ENCODE results near the gene LRRC45. TPM values are rescaled to one million over a fixed set of nuclear protein-coding genes. Genes with fewer than 3 reads are reported as not detected.

Gene LRRC45
- polyA plus RNA-seq, 2 donors: 10.6 to 17.2 TPM

DNA sequence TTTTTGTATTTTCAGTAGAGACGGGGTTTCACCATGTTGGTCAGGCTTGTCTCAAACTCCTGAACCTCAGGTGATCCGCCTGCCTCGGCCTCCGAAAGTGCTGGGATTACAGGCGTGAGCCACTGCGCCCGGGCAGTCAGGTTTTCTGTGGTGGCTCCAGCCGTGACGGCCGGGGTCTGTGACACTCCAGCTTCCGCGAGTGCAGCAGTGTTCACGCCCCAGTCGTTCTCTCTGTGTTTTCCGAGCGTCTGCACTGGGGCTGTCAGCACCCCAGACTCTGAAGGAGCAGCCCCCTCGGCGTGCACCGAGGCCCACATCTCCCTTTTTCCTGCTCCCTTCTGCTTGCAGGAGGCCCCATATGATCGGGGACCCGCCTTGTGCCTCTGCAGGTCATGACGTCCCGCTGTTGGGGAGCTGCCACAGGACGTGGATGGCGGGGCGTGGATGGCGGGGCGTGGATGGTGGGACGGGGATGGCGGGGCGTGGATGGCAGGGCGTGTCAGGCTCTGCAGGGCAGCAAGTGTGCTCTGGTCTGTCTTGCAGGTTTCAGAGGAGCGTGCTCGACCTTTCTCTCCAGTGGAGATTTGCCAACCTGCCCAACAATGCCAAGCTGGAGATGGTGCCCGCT lies 40.0 kb upstream of the LRRC45 start:
- Histone ChIP-seq H3K27ac (ENCODE audit: low read depth in 2 of 2, low read length in 1 of 2) (no peak overlapping the region), H3K4me1 (ENCODE audit: control insufficient read depth in 2 of 2, insufficient read depth in 2 of 2, low read length in 1 of 2) (peaks cover 3 to 10% of the 10 kb centered on the region in 2 donors), H3K27me3 (ENCODE audit: control insufficient read depth in 1 of 2, insufficient read depth in 2 of 2, low read length in 2 of 2) (no peaks in the 10 kb centered on the region), H3K4me3 (ENCODE audit: low read depth in 1 of 2, low read length in 2 of 2) (no peak overlapping the region), H3K9me3 (ENCODE audit: control insufficient read depth in 2 of 2, insufficient read depth in 1 of 2, low read depth in 1 of 2, low read length in 1 of 2) (no peaks in the 10 kb centered on the region), H3K36me3 (ENCODE audit: control insufficient read depth in 2 of 2, insufficient read depth in 2 of 2, low read length in 1 of 2) (peaks cover 5 to 19% of the 10 kb centered on the region in 2 donors)
- WGBS, 2 donors: 84 to 89% methylated on average over 35 of the region's 35 CpGs

DNA sequence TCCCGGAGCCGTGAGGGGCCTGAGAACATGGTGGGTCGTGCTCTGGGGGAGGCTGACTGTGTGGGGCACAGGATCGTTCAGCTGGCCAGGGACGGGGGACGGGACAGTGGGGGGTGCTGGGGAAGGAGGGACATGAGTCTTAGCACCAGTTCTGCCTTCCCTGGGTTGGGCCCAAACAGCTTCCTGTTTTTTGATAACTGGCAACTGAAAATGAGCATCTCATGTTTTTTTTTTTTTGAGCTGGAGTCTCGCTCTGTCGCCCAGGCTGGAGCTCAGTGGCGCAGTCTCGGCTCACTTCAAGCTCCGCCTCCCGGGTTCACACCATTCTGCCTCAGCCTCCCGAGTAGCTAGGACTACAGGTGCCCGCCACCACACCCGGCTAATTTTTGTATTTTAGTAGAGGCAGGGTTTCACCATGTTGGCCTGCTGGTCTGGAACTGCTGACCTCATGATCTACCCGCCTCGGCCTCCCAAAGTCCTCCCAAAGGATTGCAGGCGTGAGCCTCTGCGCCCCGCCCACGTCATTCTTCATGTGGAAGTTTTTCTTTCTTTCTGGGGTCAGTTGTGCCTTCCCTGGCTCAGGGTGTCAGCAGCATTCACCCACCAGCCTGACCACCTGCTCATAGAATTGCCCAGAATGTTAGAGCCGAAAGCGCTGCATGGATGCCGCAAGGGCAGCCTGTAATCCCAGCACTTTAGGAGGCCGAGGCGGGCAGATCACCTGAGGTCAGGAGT lies 39.3 kb upstream of the LRRC45 start:
- peaks cover 5 to 19% of the 10 kb centered on the region in 2 donors for H3K36me3 ChIP-seq (ENCODE audit: control insufficient read depth in 2 of 2, insufficient read depth in 2 of 2, low read length in 1 of 2)
- no peak overlapping the region for H3K4me3 ChIP-seq (ENCODE audit: low read depth in 1 of 2, low read length in 2 of 2)
- H3K27me3 ChIP-seq (ENCODE audit: control insufficient read depth in 1 of 2, insufficient read depth in 2 of 2, low read length in 2 of 2): no peaks in the 10 kb centered on the region
- no peaks in the 10 kb centered on the region for H3K9me3 ChIP-seq (ENCODE audit: control insufficient read depth in 2 of 2, insufficient read depth in 1 of 2, low read depth in 1 of 2, low read length in 1 of 2)
- H3K27ac ChIP-seq (ENCODE audit: low read depth in 2 of 2, low read length in 1 of 2): no peak overlapping the region
- 95% methylated on average over 26 of the region's 26 CpGs for WGBS, 2 donors
- peaks cover 0 to 6% of the 10 kb centered on the region in 2 donors for H3K4me1 ChIP-seq (ENCODE audit: control insufficient read depth in 2 of 2, insufficient read depth in 2 of 2, low read length in 1 of 2)

DNA sequence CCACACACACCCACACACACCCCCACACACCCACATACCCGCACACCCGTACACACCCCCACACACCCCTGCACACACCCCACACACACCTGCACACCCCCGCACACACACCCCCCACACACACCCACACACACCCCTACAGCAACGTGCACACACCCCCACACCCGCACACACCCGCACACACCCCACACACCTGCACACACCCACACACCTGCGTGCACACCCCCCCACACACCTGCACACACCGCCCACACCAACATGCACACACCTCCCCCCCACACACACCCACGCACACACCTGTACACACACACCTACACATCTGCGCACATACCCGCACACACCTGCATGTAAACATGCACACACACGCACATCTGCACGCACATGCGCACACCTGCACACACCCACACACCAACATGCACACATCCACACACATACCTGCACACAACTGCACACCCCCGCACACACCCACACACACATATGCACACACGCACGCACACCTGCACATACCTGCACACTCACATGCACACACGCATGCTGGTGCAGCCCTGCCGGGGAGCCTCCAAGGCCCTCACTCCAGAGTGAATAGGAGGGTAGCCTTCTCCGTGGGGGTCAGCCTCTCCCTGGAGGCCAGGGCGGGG lies 38.2 kb upstream of the LRRC45 start:
- Histone ChIP-seq H3K4me1 (ENCODE audit: control insufficient read depth in 2 of 2, insufficient read depth in 2 of 2, low read length in 1 of 2) (peaks cover 0 to 4% of the 10 kb centered on the region in 2 donors), H3K9me3 (ENCODE audit: control insufficient read depth in 2 of 2, insufficient read depth in 1 of 2, low read depth in 1 of 2, low read length in 1 of 2) (no peaks in the 10 kb centered on the region), H3K4me3 (ENCODE audit: low read depth in 1 of 2, low read length in 2 of 2) (no peak overlapping the region), H3K27ac (ENCODE audit: low read depth in 2 of 2, low read length in 1 of 2) (no peak overlapping the region), H3K36me3 (ENCODE audit: control insufficient read depth in 2 of 2, insufficient read depth in 2 of 2, low read length in 1 of 2) (peaks cover 8 to 19% of the 10 kb centered on the region in 2 donors), H3K27me3 (ENCODE audit: control insufficient read depth in 1 of 2, insufficient read depth in 2 of 2, low read length in 2 of 2) (no peaks in the 10 kb centered on the region)
- 87 to 90% methylated on average over 21 of the region's 21 CpGs for WGBS, 2 donors

DNA sequence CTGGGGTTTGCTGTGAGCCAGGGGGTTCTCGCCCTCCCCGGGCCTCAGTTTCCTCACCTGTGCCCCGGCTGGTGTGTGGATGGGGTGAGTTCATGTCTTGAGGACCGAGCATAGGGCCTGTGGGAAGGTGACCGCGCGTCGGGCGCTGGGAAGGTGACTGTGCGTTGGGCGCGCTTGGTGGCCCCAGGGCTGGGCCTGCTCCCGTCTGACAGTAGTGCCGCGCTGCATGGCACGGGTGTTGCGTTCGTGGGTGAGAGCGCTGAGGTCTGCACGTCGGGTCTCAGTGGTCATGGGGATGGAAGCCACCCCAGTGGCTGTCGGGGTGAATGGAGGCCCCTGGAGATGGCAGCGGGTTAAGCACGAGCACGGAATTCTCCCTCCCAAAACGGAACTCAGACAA lies 36.5 kb upstream of the LRRC45 start:
- H3K36me3 ChIP-seq (ENCODE audit: control insufficient read depth in 2 of 2, insufficient read depth in 2 of 2, low read length in 1 of 2): peaks cover 8 to 19% of the 10 kb centered on the region in 2 donors
- no peaks in the 10 kb centered on the region for H3K9me3 ChIP-seq (ENCODE audit: control insufficient read depth in 2 of 2, insufficient read depth in 1 of 2, low read depth in 1 of 2, low read length in 1 of 2)
- H3K27ac ChIP-seq (ENCODE audit: low read depth in 2 of 2, low read length in 1 of 2): no peak overlapping the region
- no peak overlapping the region for H3K4me3 ChIP-seq (ENCODE audit: low read depth in 1 of 2, low read length in 2 of 2)
- WGBS, 2 donors: 95 to 96% methylated on average over 26 of the region's 26 CpGs
- H3K27me3 ChIP-seq (ENCODE audit: control insufficient read depth in 1 of 2, insufficient read depth in 2 of 2, low read length in 2 of 2): no peaks in the 10 kb centered on the region
- peaks cover 0 to 13% of the 10 kb centered on the region in 2 donors for H3K4me1 ChIP-seq (ENCODE audit: control insufficient read depth in 2 of 2, insufficient read depth in 2 of 2, low read length in 1 of 2)

DNA sequence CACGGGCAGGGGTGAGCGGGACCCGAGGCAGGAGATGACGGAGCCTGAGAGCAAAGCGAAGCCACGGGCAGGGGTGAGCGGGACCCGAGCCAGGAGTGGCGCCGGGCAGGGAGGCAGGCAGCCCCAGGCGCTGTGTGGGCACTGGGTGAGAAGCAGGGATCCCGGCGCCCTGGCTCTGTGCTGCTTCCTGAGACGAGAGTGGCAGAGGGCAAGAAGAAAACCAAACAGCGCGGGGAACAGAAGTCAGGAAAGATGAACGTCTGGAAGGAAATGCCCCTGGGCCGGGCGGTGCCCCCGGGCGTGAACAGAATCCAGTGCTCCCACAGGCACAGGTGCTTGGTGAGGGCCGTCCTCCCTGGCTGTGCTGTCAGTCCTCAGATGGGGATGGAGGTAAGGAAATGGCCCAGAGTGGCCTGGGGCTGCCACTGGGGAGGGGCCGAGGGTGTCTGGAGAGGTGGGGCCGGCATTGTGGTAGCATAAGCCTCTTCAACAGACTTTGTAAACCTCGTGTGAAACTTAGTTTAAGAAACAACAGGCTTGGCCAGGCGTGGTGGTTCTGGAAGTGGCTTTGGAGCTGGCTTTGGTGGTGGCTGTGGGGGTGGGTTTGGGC lies 35.8 kb upstream of the LRRC45 start:
- H3K36me3 ChIP-seq (ENCODE audit: control insufficient read depth in 2 of 2, insufficient read depth in 2 of 2, low read length in 1 of 2): peaks cover 8 to 19% of the 10 kb centered on the region in 2 donors
- 79 to 81% methylated on average over 26 of the region's 26 CpGs for WGBS, 2 donors
- peaks cover 4 to 16% of the 10 kb centered on the region in 2 donors for H3K4me1 ChIP-seq (ENCODE audit: control insufficient read depth in 2 of 2, insufficient read depth in 2 of 2, low read length in 1 of 2)
- H3K27me3 ChIP-seq (ENCODE audit: control insufficient read depth in 1 of 2, insufficient read depth in 2 of 2, low read length in 2 of 2): no peaks in the 10 kb centered on the region
- no peak overlapping the region for H3K4me3 ChIP-seq (ENCODE audit: low read depth in 1 of 2, low read length in 2 of 2)
- no peak overlapping the region for H3K27ac ChIP-seq (ENCODE audit: low read depth in 2 of 2, low read length in 1 of 2)
- H3K9me3 ChIP-seq (ENCODE audit: control insufficient read depth in 2 of 2, insufficient read depth in 1 of 2, low read depth in 1 of 2, low read length in 1 of 2): no peaks in the 10 kb centered on the region

DNA sequence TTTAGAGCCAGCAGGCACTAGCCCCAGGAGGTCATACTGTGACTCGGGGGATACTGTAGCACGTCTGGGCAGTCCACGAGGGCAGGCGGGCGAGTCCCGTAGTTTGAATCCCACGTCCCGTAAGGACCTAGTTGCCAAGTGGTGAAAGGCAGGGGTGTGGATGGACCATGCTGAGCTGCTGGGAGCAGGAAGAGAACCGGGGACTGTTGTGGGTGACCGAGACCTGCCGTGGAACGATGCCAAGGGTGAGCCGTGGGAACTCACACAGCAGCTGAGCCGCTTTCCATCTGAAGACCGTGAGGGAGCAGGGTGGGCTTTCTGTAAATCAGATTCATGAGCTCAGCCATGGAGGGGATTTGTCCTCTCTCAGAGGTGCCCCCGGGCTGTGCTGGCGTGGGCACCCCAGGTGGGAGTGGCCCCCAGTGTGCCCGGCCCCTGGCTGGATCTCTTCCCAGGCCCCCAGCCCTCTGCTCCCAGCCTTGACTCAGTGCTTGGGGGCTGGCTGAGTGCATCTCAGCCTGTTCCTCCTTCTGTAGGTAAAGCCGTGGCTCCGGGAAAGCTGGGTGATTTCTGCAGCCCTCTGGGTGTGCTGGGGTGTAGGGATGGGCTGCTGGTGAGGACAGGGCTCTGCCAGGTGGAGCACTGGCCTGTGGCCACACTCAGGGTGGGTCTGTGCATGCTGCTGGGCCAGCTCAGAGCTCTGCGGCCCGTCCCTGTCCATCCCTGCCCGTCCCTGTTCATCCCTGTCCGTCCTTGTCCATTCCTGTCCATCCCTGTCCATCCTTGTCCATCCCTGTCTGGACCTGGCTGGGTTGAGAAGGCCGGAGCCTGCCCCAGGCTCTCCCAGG lies 32.0 kb upstream of the LRRC45 start:
- H3K36me3 ChIP-seq (ENCODE audit: control insufficient read depth in 2 of 2, insufficient read depth in 2 of 2, low read length in 1 of 2): peaks cover 3 to 15% of the 10 kb centered on the region in 2 donors
- no peaks in the 10 kb centered on the region for H3K9me3 ChIP-seq (ENCODE audit: control insufficient read depth in 2 of 2, insufficient read depth in 1 of 2, low read depth in 1 of 2, low read length in 1 of 2)
- H3K27me3 ChIP-seq (ENCODE audit: control insufficient read depth in 1 of 2, insufficient read depth in 2 of 2, low read length in 2 of 2): no peaks in the 10 kb centered on the region
- peak overlapping the region; percentile 78 to 83 for H3K27ac ChIP-seq (ENCODE audit: low read depth in 2 of 2, low read length in 1 of 2)
- H3K4me3 ChIP-seq (ENCODE audit: low read depth in 1 of 2, low read length in 2 of 2): no peak overlapping the region
- H3K4me1 ChIP-seq (ENCODE audit: control insufficient read depth in 2 of 2, insufficient read depth in 2 of 2, low read length in 1 of 2): peaks cover 6 to 23% of the 10 kb centered on the region in 2 donors
- WGBS, 2 donors: 56 to 61% methylated on average over 25 of the region's 25 CpGs

DNA sequence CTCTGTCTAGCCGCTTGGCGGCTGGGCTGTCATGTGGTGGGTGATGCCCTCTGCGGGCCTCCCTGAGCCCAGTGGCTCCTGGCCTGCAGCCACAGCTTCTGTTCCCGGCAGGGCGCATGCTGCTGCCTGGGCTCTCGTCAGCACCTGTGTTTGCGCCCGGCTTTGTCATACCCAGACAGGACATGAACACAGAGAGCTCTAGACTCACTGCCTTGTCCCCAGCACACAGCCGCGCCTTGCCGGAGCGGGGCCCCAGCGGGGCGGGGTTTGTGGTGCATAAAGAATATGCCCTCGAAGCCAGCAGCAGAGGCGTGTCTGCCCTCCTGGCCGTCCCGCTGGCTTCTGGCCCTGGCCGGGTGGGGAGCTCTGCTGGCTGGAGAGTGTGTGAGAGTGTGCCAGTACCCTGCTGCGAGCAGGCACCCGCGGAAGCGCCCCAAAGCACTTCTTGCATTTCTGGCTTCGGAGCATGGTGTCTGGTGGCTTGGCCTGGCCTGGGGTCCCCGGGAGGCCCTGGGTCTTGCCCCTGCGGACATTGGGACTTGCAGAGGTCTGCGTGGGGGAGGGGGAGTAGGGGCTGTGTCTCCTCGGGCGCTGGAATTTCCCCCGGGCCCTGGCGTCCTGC lies 31.3 kb upstream of the LRRC45 start:
- H3K27me3 ChIP-seq (ENCODE audit: control insufficient read depth in 1 of 2, insufficient read depth in 2 of 2, low read length in 2 of 2): no peaks in the 10 kb centered on the region
- peaks cover 3 to 11% of the 10 kb centered on the region in 2 donors for H3K36me3 ChIP-seq (ENCODE audit: control insufficient read depth in 2 of 2, insufficient read depth in 2 of 2, low read length in 1 of 2)
- peaks cover 6 to 23% of the 10 kb centered on the region in 2 donors for H3K4me1 ChIP-seq (ENCODE audit: control insufficient read depth in 2 of 2, insufficient read depth in 2 of 2, low read length in 1 of 2)
- H3K4me3 ChIP-seq (ENCODE audit: low read depth in 1 of 2, low read length in 2 of 2): no peak overlapping the region
- H3K9me3 ChIP-seq (ENCODE audit: control insufficient read depth in 2 of 2, insufficient read depth in 1 of 2, low read depth in 1 of 2, low read length in 1 of 2): no peaks in the 10 kb centered on the region
- 27 to 31% methylated on average over 31 of the region's 31 CpGs for WGBS, 2 donors
- H3K27ac ChIP-seq (ENCODE audit: low read depth in 2 of 2, low read length in 1 of 2): peak overlapping the region; percentile 83

DNA sequence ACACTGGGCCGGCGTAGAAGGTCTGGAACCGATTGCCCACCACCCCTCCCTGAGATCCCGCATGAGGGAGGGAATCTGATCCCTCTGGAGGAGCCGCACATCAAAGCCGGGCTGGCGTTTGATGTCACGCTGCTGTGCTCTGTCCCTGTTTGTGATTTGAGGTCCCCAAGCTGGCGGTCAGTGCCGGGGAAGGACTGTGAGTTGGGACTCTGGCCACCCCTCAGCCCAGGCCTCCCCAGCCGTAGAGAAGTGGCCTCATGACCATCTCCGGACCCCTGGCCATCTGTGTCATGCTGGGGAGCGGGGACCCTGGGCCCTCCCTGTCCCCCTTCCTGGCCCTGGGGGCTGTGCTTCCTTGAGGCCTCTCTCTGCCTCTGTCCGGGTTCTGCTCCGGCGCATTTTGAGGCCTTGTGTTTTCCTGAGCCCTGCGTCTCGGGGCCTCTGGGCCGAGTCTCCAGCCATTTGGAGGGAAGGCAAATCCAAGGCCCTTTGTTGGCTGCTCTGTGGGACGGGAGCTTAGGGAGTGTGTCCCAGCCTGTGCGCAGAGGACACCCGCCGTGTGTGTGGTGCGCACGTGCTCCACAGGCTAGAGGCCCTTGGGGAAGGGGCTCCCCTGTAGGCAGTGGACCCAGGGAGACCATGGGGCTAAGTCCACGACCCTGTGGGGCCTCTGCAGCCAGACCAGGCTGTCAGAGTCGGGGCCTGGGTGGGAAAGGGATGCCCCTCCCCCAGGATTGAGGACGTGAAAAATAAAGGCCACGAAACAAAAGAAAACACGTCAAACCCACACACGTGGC lies 30.6 kb upstream of the LRRC45 start:
- H3K4me3 ChIP-seq (ENCODE audit: low read depth in 1 of 2, low read length in 2 of 2): no peak overlapping the region
- H3K4me1 ChIP-seq (ENCODE audit: control insufficient read depth in 2 of 2, insufficient read depth in 2 of 2, low read length in 1 of 2): peaks cover 6 to 23% of the 10 kb centered on the region in 2 donors
- 57 to 61% methylated on average over 31 of the region's 31 CpGs for WGBS, 2 donors
- H3K9me3 ChIP-seq (ENCODE audit: control insufficient read depth in 2 of 2, insufficient read depth in 1 of 2, low read depth in 1 of 2, low read length in 1 of 2): no peaks in the 10 kb centered on the region
- peak overlapping the region; percentile 83 for H3K27ac ChIP-seq (ENCODE audit: low read depth in 2 of 2, low read length in 1 of 2)
- H3K36me3 ChIP-seq (ENCODE audit: control insufficient read depth in 2 of 2, insufficient read depth in 2 of 2, low read length in 1 of 2): peaks cover 3 to 13% of the 10 kb centered on the region in 2 donors
- no peaks in the 10 kb centered on the region for H3K27me3 ChIP-seq (ENCODE audit: control insufficient read depth in 1 of 2, insufficient read depth in 2 of 2, low read length in 2 of 2)

Measured in esophagus (tissue), 2 donors.